PC-3 (cell line): Measurements from ENCODE around the gene LRRC55.

Source experiments
- CTCF ChIP-seq: fragments of 300-600 bp; sonication (generic); conservative IDR thresholded peaks from 2 replicates; pipeline ENCODE4 v1.5.1; 2017; ENCODE audit warnings: antibody characterized with exemption, low read depth, mild to moderate bottlenecking, low read length
- EZH2 ChIP-seq: fragments of 300-600 bp; sonication (generic); IDR thresholded peaks from one replicate; pipeline ENCODE4 v1.6.1; 2017; ENCODE audit warnings: antibody characterized with exemption, mild to moderate bottlenecking, low read length; ENCODE audit not compliant: unreplicated experiment

GRCh38 chr11:57153448-57153847 lies 28.3 kb upstream of the LRRC55 start:
- TF ChIP-seq CTCF = no peak
- TF ChIP-seq EZH2 = no peak
